Activated CD4-positive, alpha-beta T cell treated with anti-CD3 and anti-CD28 coated beads, Interleukin-2, amount 10 ng/mL, durations not matched to agents 7 days and 5 days (primary cell): ENCODE data around the gene KAZN. TPM values are rescaled to one million over a fixed set of nuclear protein-coding genes. Genes with fewer than 3 reads are reported as not detected.

Source experiments
- CTCF ChIA-PET: fragments of 350-600 bp; sonication (Branson Sonifier 250); formaldehyde crosslinking; loops from one replicate; lab custom pipeline; 2021; ENCODE audit warnings: antibody characterized with exemption; lab: Charles Lee
- POLR2A ChIA-PET: fragments of 350-600 bp; sonication (Branson Sonifier 250); formaldehyde crosslinking; loops from one replicate; lab custom pipeline; 2021; ENCODE audit warnings: antibody characterized with exemption; lab: Charles Lee
- DNase-seq: peaks from one replicate; pipeline ENCODE4 v3.0.0-alpha.2; 2020
- H3K27ac Mint-ChIP-seq: one replicate; pipeline ENCODE4 v1.8.0; 2021; ENCODE audit warnings: mild to moderate bottlenecking, moderate library complexity, mixed read lengths
- H3K27me3 Mint-ChIP-seq: one replicate; pipeline ENCODE4 v1.8.0; 2021; ENCODE audit warnings: mixed read lengths
- H3K36me3 Mint-ChIP-seq: one replicate; pipeline ENCODE4 v1.8.0; 2021; ENCODE audit warnings: low read depth, mixed read lengths
- H3K4me1 Mint-ChIP-seq: one replicate; pipeline ENCODE4 v1.8.0; 2021; ENCODE audit warnings: mixed read lengths
- H3K4me3 Mint-ChIP-seq: one replicate; pipeline ENCODE4 v1.8.0; 2021; ENCODE audit warnings: mild to moderate bottlenecking, moderate library complexity, mixed read lengths
- H3K9me3 Mint-ChIP-seq: one replicate; pipeline ENCODE4 v1.8.0; 2021; ENCODE audit warnings: mixed read lengths
- total RNA-seq, 2 experiments: library from RNA; stranded (reverse); gene quantifications; one replicate each; pipeline ENCODE4 v1.2.3, GENCODE V29; 2021

KAZN gene
- total RNA-seq: under 1 TPM; 0.21 to 0.22 TPM

DNA sequence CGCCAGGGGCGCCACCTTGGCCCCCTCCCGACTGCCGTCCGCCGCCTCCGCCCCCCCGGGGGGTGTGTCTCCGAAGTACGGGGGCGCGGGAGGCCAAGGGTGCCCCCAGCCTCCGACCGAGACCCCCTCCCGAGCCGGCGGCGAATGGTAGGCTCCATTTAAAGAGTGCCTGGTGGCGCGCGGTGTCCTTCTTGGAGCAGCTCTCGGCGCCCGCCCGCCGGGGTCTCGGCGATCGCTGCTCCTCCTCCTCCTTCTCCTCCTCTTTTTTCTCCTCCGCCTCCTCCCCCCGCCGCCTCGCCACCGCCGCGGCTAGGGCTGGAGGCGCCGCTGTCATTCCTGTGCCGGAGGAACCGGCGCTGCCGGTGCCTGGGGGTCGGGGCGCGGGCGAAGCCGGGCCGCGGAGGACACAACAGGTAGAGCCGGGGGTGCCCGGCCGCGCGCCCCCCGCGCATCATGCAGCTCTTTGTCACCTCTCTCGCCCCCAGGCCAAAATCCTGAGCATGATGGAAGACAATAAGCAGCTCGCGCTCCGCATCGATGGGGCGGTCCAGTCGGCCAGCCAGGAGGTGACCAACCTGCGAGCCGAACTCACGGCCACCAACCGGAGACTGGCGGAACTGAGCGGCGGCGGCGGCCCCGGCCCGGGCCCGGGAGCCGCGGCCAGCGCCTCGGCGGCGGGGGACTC lies at the start of gene KAZN:
Gene KAZN, plus strand, starts transcription at position 188 of the 685 bp plus-strand sequence.
- ChIA-PET POLR2A (no interaction called here), CTCF (no interaction called here)
- Mint-ChIP-seq H3K9me3 (no peaks in the 10 kb centered on the region), H3K27me3 (peaks cover 48% of the 10 kb centered on the region), H3K4me3 (no peak within 1 kb of the TSS), H3K4me1 (no peaks in the 10 kb centered on the region), H3K27ac (no peak within 1 kb of the TSS), H3K36me3 (no peaks in the 10 kb centered on the region)
- DNase-seq: no peak

- Mint-ChIP-seq H3K4me3 (no peak overlapping the region), H3K9me3 (no peaks in the 10 kb centered on the region), H3K36me3 (no peaks in the 10 kb centered on the region), H3K27me3 (no peaks in the 10 kb centered on the region), H3K27ac (no peak overlapping the region), H3K4me1 (no peaks in the 10 kb centered on the region)
- ChIA-PET CTCF (no interaction called here), POLR2A (no interaction called here)
- DNase-seq: no peak
Measured at GRCh38 chr1:14549897-14550620, 48.4 kb upstream of the KAZN start.

GRCh38 chr1:14551386-14551785 lies 47.1 kb upstream of the KAZN start:
- CTCF ChIA-PET: no interaction called here
- H3K9me3 Mint-ChIP-seq: no peaks in the 10 kb centered on the region
- no peak for DNase-seq
- POLR2A ChIA-PET: no interaction called here
- H3K4me1 Mint-ChIP-seq: no peaks in the 10 kb centered on the region
- H3K27me3 Mint-ChIP-seq: no peaks in the 10 kb centered on the region
- no peak overlapping the region for H3K4me3 Mint-ChIP-seq
- no peaks in the 10 kb centered on the region for H3K36me3 Mint-ChIP-seq
- H3K27ac Mint-ChIP-seq: no peak overlapping the region

DNA sequence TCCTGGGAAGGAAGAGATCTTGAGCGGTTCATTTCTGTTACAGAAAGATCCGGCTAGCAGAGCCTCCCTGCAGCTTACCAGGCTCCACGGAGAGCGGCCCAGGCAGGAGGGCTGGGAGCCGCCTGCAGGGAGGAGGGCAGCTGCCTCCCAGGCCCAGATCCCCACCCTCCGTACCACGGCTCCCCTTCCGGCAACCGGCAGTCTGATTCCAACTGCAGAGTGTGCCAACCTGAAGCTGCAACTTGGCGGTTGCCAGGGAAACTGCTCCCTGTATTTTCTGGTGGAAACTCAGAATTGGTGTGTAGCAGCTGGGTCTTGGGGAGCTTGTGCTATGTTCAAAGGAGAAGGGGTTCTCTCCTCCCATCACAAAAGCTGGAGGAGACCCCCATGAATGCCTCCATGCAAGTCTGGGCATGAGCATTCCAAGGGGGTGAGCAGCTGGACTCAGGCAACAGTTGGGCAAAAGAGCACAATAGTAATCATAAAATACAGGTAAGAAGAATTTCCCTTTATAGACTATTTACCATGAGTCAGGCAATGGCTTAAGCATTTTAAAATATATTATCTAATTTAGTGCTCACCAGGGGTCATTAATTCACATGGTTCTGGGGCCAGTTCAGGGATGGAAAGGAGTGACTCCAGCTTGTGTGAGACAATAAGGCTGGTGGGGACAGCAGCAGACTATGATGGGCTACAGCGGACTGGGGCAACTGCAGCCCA lies 46.1 kb upstream of the KAZN start:
- Mint-ChIP-seq H3K27me3 (no peaks in the 10 kb centered on the region), H3K9me3 (no peaks in the 10 kb centered on the region), H3K36me3 (no peaks in the 10 kb centered on the region), H3K4me1 (no peaks in the 10 kb centered on the region), H3K4me3 (no peak overlapping the region), H3K27ac (no peak overlapping the region)
- ChIA-PET POLR2A (no interaction called here), CTCF (no interaction called here)
- no peak for DNase-seq

GRCh38 chr1:14553711-14554110 lies 44.8 kb upstream of the KAZN start:
- CTCF ChIA-PET: no interaction called here
- POLR2A ChIA-PET: no interaction called here
- Mint-ChIP-seq H3K27ac (no peak overlapping the region), H3K9me3 (no peaks in the 10 kb centered on the region), H3K36me3 (no peaks in the 10 kb centered on the region), H3K4me1 (no peaks in the 10 kb centered on the region), H3K4me3 (no peak overlapping the region), H3K27me3 (no peaks in the 10 kb centered on the region)
- no peak for DNase-seq

GRCh38 chr1:14555091-14555490 lies 43.4 kb upstream of the KAZN start:
- H3K9me3 Mint-ChIP-seq: no peaks in the 10 kb centered on the region
- no peak for DNase-seq
- POLR2A ChIA-PET: no interaction called here
- H3K36me3 Mint-ChIP-seq: no peaks in the 10 kb centered on the region
- CTCF ChIA-PET: no interaction called here
- no peak overlapping the region for H3K27ac Mint-ChIP-seq
- no peak overlapping the region for H3K4me3 Mint-ChIP-seq
- no peaks in the 10 kb centered on the region for H3K4me1 Mint-ChIP-seq
- H3K27me3 Mint-ChIP-seq: no peaks in the 10 kb centered on the region

- H3K4me3 Mint-ChIP-seq: no peak overlapping the region
- no peaks in the 10 kb centered on the region for H3K4me1 Mint-ChIP-seq
- H3K27ac Mint-ChIP-seq: no peak overlapping the region
- POLR2A ChIA-PET: no interaction called here
- H3K9me3 Mint-ChIP-seq: no peaks in the 10 kb centered on the region
- CTCF ChIA-PET: no interaction called here
- DNase-seq: no peak
- no peaks in the 10 kb centered on the region for H3K36me3 Mint-ChIP-seq
- no peaks in the 10 kb centered on the region for H3K27me3 Mint-ChIP-seq
Measured at GRCh38 chr1:14561014-14561693, 37.3 kb upstream of the KAZN start.

GRCh38 chr1:14565090-14565489 lies 33.4 kb upstream of the KAZN start:
- no peaks in the 10 kb centered on the region for H3K27me3 Mint-ChIP-seq
- no peak overlapping the region for H3K27ac Mint-ChIP-seq
- H3K9me3 Mint-ChIP-seq: no peaks in the 10 kb centered on the region
- no peak overlapping the region for H3K4me3 Mint-ChIP-seq
- ChIA-PET CTCF (no interaction called here), POLR2A (no interaction called here)
- no peak for DNase-seq
- H3K36me3 Mint-ChIP-seq: no peaks in the 10 kb centered on the region
- no peaks in the 10 kb centered on the region for H3K4me1 Mint-ChIP-seq

GRCh38 chr1:14567056-14567455 lies 31.4 kb upstream of the KAZN start:
- Mint-ChIP-seq H3K4me1 (no peaks in the 10 kb centered on the region), H3K4me3 (no peak overlapping the region), H3K27ac (no peak overlapping the region), H3K9me3 (no peaks in the 10 kb centered on the region), H3K36me3 (no peaks in the 10 kb centered on the region), H3K27me3 (no peaks in the 10 kb centered on the region)
- DNase-seq: no peak
- ChIA-PET POLR2A (no interaction called here), CTCF (no interaction called here)

- CTCF ChIA-PET: no interaction called here
- POLR2A ChIA-PET: no interaction called here
- Mint-ChIP-seq H3K9me3 (no peaks in the 10 kb centered on the region), H3K27ac (no peak overlapping the region), H3K36me3 (no peaks in the 10 kb centered on the region), H3K4me1 (no peaks in the 10 kb centered on the region), H3K4me3 (no peak overlapping the region), H3K27me3 (no peaks in the 10 kb centered on the region)
- no peak for DNase-seq
Measured at GRCh38 chr1:14567903-14568302, 30.6 kb upstream of the KAZN start.

GRCh38 chr1:14568716-14569355 lies 29.6 kb upstream of the KAZN start:
- CTCF ChIA-PET: no interaction called here
- no peak for DNase-seq
- Mint-ChIP-seq H3K36me3 (no peaks in the 10 kb centered on the region), H3K9me3 (no peaks in the 10 kb centered on the region), H3K27ac (no peak overlapping the region), H3K4me3 (no peak overlapping the region), H3K4me1 (no peaks in the 10 kb centered on the region), H3K27me3 (no peaks in the 10 kb centered on the region)
- POLR2A ChIA-PET: no interaction called here

- ChIA-PET POLR2A (no interaction called here), CTCF (no interaction called here)
- no peaks in the 10 kb centered on the region for H3K4me1 Mint-ChIP-seq
Measured at GRCh38 chr1:14570514-14570913, 28.0 kb upstream of the KAZN start.

More at GRCh38 chr1:14570514-14570913, 28.0 kb upstream of the KAZN start:
- no peak overlapping the region for H3K4me3 Mint-ChIP-seq
- H3K9me3 Mint-ChIP-seq: no peaks in the 10 kb centered on the region
- no peaks in the 10 kb centered on the region for H3K36me3 Mint-ChIP-seq
- H3K27ac Mint-ChIP-seq: no peak overlapping the region
- H3K27me3 Mint-ChIP-seq: no peaks in the 10 kb centered on the region
- DNase-seq: no peak
